ENCODE results near the gene TAS2R50.

Gene TAS2R50

DNA sequence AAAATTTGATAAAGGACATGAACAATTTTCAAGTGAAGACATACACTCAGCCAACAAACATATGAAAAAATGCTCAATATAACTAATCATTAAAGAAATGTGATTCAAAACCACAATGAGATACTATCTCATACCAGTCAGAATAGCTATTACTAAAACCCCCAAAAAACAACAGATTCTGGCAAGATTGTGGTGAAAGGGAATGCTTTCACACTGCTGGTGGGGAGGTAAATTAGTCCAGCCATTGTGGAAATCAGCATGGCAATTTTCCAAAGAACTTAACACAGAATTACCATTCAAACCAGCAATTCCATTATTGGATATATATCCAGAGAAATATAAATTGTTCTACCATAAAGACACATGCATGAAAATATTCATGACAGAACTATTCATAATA lies 29.0 kb downstream of the TAS2R50 start:
- no peak for DNase-seq
- intact Hi-C loops (cut with DNase I): no loop called here

DNA sequence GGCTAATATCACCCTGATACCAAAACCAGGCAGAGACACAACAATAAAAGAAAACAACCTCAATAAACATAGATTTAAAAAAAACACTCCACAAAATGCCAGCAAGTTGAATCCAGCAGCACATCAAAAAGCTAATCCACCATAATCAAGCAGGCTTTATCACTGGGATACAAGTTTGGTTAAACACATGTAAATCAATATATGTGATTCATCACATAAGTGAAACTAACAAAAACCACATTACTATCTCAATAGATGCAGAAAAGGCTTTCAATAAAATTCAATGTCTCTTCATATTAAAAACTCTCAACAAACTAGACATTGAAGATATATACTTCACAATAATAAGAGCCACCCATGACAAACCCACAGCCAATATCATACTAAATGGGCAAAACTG lies 30.6 kb downstream of the TAS2R50 start:
- DNase-seq: no peak
- intact Hi-C loops (cut with DNase I): no loop called here

DNA sequence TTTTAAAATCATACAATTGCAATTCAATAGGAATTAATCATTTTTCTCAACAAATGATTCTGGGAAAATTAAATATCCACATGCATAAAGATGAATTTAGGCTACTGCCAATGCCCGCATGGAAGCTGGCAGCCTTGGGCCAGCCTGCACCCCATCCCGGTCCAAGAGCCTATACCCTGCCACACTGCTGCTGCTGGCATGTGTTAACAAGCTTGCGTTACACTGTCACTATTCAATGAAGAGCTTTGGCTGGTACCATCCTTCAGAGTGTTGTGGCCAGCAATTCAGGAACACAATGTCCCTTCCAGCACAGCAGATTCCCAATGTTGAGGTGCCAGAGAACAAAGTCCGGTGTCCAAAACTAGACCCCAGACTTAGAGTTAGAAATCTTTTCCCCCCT lies 34.1 kb downstream of the TAS2R50 start:
- intact Hi-C loops (cut with DNase I): no loop called here
- peak in 4 of 10 donors; percentile 14 to 82 (median 34) for DNase-seq

DNA sequence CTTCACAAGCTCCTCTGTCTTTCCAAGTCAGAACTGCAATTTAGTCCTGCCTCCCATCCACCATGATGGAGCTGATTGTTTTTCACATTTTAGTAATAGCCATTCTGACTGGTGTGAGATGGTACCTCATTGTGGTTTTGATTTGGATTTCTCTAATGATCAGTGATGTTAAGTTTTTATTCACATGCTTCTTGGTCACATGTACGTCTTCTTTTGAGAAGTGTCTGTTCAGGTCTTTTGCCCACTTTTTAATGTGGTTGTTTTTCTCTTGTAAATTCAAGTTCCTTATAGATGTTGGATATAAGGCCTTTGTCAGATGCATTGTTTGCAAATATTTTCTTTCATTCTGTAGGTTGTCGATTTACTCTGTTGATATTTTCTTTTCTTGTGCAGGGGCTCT lies 43.5 kb downstream of the TAS2R50 start:
- DNase-seq: no peak
- intact Hi-C loops (cut with DNase I): no loop called here

GRCh38 chr12:10941916-10942607 lies 44.6 kb downstream of the TAS2R50 start:
- intact Hi-C loops (cut with DNase I): no loop called here
- no peak for DNase-seq

- intact Hi-C loops (cut with DNase I): no loop called here
- no peak for DNase-seq
Measured at GRCh38 chr12:10941369-10941768, 45.3 kb downstream of the TAS2R50 start.

GRCh38 chr12:10940389-10940788 lies 46.3 kb downstream of the TAS2R50 start:
- intact Hi-C loops (cut with DNase I): no loop called here
- no peak for DNase-seq

DNA sequence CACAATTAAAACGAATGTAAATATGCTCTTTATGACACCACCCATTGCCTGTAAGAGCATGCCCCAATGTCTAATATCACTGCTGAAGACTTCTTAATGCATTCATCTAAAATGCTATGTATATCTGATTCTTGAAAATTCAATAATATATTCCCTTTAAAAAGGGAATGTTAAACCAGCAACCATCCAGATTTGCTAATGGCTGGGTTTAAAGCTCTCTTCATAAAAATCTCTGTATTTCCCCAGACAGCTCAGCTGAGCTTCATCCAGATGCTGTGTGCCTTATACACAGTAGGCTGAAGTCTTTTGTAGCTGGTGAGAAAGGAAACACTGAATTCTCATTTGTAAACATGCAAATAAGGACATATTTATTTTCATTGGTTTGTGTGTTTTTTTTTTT lies 47.5 kb downstream of the TAS2R50 start, which contains the start of gene TAS2R14:
Gene TAS2R14 (minus strand): TSS at position 101 of the 400 bp plus-strand sequence. CDS start 56 bp downstream, at position 45.
- DNase-seq: no peak
- intact Hi-C loops (cut with DNase I): no loop called here

DNA sequence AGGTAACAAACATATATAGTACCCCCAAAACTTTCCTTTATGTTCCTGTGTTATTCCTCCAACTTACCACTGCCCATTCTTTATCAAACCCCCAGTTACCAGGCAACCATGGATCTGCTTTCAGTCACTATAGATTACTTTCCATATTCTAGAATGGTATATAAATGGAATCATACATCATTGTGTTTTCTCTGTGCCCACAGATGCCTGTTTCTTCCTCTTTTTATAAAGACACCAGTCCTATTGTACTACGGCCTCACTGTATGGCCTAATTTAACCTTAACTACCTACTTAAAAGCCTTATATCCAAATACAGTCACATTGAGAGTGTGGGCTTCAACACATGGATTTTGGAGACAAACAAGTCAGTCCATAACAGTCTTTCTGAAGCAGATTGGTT lies 50.2 kb downstream of the TAS2R50 start:
- DNase-seq: no peak
- intact Hi-C loops (cut with DNase I): no loop called here

Measured in posterior cingulate gyrus (tissue), 11 donors.